HG02798 (cell line): ENCODE results near the gene ANXA7.
A peak's percentile ranks its signal among the peaks of the same experiment; 100 is the strongest.
"Not testable (repeated sequence)": the region's sequence is repeated elsewhere in the genome, so short reads cannot be mapped to it uniquely, and the experiment has no call there.

Experiments used
- ATAC-seq: cut with Tn5 transposase; IDR thresholded peaks from one replicate; pipeline ENCODE4 v1.9.1; 2021; ENCODE audit warnings: mild to moderate bottlenecking; ENCODE audit not compliant: unreplicated experiment, poor library complexity

The ANXA7 gene

DNA sequence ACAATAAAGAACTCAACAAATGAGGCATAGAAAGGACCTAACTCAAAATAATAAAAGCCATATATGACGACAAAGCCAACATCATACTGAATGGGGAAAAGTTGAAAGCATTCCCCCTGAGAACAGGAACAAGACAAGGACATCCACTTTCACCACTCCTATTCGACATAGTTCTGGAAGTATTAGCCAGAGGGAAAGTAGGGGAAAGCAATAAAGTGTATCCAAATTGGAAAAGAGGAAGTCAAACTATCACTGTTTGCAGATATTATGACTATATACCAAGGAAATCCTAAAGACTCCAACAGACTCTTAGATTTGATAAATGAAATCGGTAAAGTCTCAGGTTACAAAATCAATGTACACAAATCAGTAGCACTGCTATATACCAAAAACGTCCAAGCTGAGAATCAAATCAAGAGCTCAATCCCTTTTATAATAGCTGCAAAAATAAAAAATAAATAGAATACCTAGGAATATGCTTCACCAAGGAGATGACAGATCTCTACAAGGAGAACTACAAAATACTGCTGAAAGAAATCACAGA, 4.8 kb downstream of the ANXA7 start:
- ATAC-seq: no peak

GRCh38 chr10:73408061-73408460, 5.8 kb downstream of the ANXA7 start:
- no peak for ATAC-seq

- ATAC-seq: no peak
Measured at GRCh38 chr10:73407495-73407894, 6.4 kb downstream of the ANXA7 start.

DNA sequence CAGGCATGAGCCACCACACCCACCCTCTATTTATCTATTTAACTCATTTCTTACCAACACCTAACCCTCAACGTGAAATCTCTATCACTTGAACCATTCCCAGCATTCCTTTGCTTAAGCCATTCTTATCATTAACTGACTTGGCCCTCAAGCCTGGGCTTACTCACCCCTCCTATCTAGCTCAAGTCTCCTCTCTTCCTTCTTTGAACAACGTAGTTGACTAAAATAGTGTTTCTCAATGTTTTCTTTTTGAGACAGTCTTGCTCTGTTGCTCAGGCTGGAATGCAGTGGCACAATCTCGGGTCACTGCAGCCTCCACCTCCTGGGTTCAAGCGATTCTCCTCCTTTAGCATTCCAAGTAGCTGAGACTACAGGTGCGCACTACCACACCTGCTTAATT, 7.0 kb downstream of the ANXA7 start:
- ATAC-seq: no peak

DNA sequence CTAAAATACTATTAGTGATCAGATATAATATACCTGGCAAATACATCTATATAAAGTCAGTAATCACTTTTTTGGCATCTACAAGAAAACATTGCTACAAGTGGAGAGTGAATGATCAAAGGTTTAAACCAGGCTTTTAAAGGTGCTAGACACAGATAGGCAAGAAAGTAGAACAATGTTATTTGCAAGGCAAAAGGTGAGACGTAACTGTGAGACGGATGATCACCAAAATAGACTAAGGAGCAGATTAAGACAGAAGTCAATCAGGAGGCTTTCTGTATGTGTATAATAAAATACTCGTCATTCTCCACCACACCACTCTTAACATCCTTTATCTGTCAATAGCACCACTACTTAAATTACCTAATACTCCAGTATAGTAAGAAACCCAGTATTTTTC, 8.3 kb downstream of the ANXA7 start:
- ATAC-seq: no peak

- no peak for ATAC-seq
Measured at GRCh38 chr10:73404690-73405089, 9.2 kb downstream of the ANXA7 start.

DNA sequence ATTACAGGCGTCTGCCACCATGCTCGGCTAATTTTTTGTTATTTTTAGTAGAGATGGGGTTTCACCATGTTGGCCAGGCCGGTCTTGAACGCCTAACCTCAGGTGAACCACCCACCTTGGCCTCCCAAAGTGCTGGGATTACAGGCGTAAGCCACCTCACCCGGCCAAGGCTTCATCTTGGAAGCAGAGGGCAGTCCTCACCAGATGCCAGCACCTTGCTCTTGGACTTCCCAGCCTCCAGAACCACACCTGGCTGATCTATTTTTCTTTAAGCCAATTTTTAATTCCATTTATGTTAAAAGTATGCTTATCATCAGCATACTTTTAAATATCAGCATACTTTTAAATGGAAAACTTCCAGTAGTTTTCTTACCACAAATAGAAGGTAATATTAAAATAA, 12.2 kb downstream of the ANXA7 start:
- no peak for ATAC-seq

DNA sequence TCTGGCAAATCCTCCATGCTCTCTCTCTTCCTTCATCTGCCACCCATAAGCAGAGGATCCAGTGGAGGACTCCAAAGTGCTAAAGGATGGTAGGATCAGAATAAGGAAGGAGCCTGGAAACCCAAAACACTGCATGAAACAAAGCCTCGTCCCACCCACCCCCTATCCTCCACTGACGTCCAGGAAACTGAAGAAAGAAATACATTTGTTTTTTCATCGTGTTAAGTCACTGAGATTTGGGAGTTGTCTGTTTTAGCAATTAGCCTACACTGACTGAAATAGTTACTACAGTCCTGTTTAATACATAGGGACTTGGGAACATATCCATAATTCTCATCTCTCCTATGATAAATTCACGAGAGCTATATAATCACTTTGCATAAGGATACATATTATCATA, 14.8 kb downstream of the ANXA7 start:
- no peak for ATAC-seq

DNA sequence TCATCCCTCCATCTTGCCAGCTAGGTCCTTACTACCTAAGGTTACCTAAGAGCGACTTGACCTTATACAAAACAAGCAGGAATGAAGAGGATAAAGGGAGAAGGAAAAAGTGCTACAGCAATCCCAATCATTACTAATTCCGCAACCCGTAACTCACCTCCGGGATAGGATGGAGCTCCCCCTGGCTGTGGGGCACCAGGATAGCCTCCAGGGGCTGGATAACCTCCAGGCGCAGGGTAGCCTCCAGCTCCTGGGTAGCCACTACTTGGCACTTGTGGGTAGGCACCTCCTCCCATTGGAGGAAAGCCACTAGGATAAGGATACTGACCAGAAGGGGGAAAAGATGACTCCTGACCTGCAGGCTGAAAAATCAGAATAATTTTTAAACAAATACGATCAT, 15.8 kb downstream of the ANXA7 start:
- no peak for ATAC-seq

DNA sequence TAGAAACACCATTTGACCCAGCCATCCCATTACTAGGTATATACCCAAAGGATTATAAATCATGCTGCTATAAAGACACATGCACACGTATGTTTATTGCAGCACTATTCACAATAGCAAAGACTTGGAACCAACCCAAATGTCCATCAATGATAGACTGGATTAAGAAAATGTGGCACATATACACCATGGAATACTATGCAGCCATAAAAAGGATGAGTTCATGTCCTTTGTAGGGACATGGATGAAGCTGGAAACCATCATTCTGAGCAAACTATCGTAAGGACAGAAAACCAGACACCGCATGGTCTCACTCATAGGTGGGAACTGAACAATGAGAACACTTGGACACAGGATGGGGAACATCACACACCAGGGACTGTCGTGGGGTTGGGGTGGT, 19.5 kb downstream of the ANXA7 start:
- not testable (repeated sequence) for ATAC-seq

- no peak for ATAC-seq
Measured at GRCh38 chr10:73388228-73388627, 25.6 kb downstream of the ANXA7 start.

GRCh38 chr10:73386583-73386982, 27.3 kb downstream of the ANXA7 start:
- ATAC-seq: no peak

GRCh38 chr10:73379064-73379748, 34.7 kb downstream of the ANXA7 start:
- no peak for ATAC-seq

DNA sequence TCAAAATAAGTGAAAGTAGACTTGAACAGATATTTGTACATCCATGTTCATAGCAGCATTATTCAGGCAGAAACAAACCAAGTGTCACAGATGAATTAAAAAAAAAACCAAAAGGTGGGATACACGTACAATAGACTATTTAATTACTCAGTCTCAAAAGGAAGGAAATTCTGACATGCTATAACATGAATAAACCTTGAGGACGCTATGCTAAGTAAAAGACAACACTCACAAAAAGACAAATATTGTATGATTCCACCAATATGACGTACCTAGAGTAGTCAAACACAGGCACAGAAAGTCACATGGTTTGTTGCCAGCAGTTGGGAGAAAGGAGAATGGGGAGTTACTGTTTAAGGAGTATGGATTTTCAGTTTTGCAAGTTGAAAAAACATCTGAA, 37.2 kb downstream of the ANXA7 start:
- ATAC-seq: no peak

DNA sequence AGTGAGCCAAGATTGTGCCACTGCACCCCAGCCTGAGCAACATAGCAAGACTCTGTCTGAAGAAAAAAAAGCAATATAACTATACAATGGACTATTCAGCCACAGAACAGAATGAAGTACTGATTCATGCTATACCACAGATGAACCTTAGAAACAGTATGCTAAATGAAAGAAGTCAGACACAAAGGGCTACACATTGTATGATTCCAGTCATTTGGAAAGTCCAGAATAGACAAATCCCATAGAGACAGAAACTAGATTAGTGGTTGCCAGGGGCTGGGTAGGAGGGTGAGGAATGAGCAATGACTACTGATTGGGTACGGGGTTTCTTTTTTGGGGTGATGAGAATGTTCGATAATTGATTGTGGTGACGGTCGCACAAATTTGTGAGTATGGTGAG, 45.6 kb downstream of the ANXA7 start:
- ATAC-seq: no peak

GRCh38 chr10:73366381-73367298, 47.2 kb downstream of the ANXA7 start:
- no peak for ATAC-seq

DNA sequence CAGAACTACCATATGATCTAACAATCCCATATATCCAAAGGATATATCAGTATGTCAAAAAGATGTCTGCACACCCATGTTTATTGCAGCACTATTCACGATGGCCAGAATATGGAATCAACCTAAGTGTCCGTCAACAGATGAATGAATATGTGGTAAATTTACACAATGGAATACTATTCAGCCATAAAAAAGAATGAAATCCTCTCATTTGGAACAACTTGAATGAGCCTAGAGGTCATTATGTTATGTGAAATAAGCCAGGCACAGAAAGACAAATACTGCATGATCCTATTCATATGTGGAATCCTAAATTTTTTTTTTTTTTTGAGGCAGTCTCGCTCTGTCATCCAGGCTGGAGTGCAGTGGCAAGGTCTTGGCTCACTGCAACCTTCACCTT, 48.9 kb downstream of the ANXA7 start:
- no peak for ATAC-seq

GRCh38 chr10:73359492-73359891, 54.4 kb downstream of the ANXA7 start:
- no peak for ATAC-seq

GRCh38 chr10:73358331-73359279, 55.3 kb downstream of the ANXA7 start, which contains the start of gene CFAP70:
Gene CFAP70, minus strand, starts transcription at chr10:73358864. Its CDS starts 4,068 bp downstream, at chr10:73354796.
- peak; percentile 91 for ATAC-seq

DNA sequence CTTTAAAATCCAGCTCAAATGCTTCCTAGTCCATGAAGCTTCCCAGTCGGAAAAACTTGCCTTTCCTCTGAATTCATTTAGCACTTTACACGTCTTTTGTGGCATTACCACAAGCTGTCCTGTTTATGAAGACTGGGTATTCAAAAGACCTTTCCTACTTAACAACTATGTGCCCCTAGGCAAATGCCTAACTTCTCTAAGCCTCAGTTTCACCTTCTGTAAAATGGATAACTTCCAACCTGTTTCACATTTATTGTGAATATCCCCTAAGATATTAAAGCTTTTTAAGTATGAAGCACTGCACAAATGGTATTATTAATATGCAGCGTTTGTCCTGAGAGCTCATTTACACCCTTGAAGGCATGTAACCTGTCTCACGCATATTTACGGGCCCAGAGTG, 56.0 kb downstream of the ANXA7 start:
- no peak for ATAC-seq
